Ovary (tissue), 3 donors: Measurements from ENCODE around the gene MARCO.

Source experiments
- EP300 ChIP-seq: sonication (generic); formaldehyde crosslinking; IDR thresholded peaks from one replicate; pipeline ENCODE4 v1.6.1; 2017; ENCODE audit warnings: antibody characterized with exemption
- POLR2A ChIP-seq: fragments of 450-650 bp; IDR thresholded peaks from one replicate; pipeline ENCODE4 v1.6.1; 2017; ENCODE audit warnings: antibody characterized with exemption, mild to moderate bottlenecking, moderate library complexity
- TF ChIP-seq, protein P1 (sequence below), 3 donors: fragments of 450-650 bp in 2 of 3; fragments of 200-600 bp in 1 of 3; IDR thresholded peaks; one replicate each; pipeline versions ENCODE4 v1.5.1 to v1.8.0; 2016 to 2022; ENCODE audit warnings: antibody characterized with exemption in 3 of 3, mild to moderate bottlenecking in 1 of 3
- donor health status: DM: no; HTN: no; CAD: no.

DNA sequence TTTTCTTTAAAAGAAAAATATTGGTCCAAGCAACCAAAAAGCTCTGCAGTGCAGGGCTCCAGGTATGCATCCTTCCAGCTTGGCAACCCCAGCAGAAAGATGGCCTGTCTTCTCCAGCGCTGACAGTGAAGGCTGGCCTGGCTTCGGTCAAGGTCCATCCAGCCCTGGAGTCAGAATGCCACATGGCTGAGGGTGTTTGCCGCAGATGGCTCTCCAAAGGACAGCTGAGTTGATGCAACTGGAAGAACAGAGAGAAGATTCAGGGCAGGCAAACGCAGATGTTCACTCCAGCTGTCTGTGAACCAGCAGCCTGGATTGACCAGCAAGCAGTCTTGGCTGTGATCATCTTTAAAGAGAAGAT lies 51.4 kb downstream of the MARCO start:
- TF ChIP-seq, protein P1, sequence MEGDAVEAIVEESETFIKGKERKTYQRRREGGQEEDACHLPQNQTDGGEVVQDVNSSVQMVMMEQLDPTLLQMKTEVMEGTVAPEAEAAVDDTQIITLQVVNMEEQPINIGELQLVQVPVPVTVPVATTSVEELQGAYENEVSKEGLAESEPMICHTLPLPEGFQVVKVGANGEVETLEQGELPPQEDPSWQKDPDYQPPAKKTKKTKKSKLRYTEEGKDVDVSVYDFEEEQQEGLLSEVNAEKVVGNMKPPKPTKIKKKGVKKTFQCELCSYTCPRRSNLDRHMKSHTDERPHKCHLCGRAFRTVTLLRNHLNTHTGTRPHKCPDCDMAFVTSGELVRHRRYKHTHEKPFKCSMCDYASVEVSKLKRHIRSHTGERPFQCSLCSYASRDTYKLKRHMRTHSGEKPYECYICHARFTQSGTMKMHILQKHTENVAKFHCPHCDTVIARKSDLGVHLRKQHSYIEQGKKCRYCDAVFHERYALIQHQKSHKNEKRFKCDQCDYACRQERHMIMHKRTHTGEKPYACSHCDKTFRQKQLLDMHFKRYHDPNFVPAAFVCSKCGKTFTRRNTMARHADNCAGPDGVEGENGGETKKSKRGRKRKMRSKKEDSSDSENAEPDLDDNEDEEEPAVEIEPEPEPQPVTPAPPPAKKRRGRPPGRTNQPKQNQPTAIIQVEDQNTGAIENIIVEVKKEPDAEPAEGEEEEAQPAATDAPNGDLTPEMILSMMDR (IDR thresholded peaks at IDR 0.05), result no peak
- TF ChIP-seq POLR2A (no peak), EP300 (no peak)
